ENCODE data around the gene CCL21.

DNA sequence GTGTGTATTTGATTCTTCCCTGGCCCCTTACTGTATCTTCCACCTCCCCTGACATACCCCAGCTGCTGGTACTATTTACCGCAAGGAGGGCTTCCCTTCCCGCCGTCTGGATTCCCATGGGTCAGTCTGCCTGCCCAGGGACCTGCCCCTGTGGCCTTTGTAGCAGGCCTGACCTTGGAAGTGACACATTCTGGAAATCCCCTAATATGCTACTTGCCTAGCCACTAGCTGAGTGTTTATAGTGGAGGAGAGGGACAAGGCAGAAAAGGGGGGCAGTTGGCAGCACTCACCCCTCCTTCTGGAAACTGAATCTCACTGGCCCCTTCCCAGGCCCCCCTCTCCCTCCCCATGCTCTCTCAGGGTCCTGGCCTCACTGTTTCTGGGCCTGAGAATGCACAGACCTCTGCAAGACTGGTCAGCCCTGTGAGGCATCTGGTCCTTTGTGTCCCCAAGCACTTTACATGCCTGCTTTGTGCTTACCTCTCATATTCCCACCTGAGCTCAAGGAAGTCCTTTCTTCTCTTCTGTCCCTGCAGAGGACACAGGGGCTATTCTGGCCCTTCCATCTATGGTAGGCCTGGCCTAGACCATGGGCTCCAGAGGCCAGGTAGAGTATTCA, 8.2 kb upstream of the CCL21 start:
- TF ChIP-seq POLR2A (IDR thresholded peaks at IDR 0.05) (no peak), POLR2AphosphoS5 (IDR thresholded peaks at IDR 0.05) (no peak)
- TF ChIP-seq, protein P1, sequence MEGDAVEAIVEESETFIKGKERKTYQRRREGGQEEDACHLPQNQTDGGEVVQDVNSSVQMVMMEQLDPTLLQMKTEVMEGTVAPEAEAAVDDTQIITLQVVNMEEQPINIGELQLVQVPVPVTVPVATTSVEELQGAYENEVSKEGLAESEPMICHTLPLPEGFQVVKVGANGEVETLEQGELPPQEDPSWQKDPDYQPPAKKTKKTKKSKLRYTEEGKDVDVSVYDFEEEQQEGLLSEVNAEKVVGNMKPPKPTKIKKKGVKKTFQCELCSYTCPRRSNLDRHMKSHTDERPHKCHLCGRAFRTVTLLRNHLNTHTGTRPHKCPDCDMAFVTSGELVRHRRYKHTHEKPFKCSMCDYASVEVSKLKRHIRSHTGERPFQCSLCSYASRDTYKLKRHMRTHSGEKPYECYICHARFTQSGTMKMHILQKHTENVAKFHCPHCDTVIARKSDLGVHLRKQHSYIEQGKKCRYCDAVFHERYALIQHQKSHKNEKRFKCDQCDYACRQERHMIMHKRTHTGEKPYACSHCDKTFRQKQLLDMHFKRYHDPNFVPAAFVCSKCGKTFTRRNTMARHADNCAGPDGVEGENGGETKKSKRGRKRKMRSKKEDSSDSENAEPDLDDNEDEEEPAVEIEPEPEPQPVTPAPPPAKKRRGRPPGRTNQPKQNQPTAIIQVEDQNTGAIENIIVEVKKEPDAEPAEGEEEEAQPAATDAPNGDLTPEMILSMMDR (IDR thresholded peaks at IDR 0.05) = no peak

Data from prostate gland (tissue), 2 donors.